ENCODE results near the gene KLRK1.

The KLRK1 gene

DNA sequence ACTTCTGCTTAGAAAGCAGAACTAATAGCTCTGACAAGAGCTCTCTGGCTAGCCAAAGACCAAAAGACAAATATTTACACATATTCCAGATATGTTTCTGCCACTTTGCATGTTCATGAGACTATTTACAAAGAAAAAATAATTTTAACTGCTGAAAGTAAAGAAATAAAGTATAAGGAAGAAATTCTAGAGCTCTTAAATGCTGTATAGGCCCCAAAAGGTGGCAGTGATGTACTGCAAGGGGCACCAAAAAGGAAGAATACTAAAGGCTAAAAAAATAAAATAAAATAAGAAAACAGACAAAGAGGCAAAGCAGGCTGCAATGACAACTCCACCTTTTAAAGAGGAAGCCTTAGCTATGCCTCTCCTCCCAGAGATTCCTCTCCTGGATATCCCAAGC is 23.0 kb downstream of the KLRK1 start:
- DNase-seq (ENCODE audit: insufficient read length, low spot score) (no peak), FAIRE-seq (no peak)
- peak; percentile 15 for TF ChIP-seq CTCF (IDR thresholded peaks at IDR 0.05; ENCODE audit: insufficient read depth, missing control alignments)

DNA sequence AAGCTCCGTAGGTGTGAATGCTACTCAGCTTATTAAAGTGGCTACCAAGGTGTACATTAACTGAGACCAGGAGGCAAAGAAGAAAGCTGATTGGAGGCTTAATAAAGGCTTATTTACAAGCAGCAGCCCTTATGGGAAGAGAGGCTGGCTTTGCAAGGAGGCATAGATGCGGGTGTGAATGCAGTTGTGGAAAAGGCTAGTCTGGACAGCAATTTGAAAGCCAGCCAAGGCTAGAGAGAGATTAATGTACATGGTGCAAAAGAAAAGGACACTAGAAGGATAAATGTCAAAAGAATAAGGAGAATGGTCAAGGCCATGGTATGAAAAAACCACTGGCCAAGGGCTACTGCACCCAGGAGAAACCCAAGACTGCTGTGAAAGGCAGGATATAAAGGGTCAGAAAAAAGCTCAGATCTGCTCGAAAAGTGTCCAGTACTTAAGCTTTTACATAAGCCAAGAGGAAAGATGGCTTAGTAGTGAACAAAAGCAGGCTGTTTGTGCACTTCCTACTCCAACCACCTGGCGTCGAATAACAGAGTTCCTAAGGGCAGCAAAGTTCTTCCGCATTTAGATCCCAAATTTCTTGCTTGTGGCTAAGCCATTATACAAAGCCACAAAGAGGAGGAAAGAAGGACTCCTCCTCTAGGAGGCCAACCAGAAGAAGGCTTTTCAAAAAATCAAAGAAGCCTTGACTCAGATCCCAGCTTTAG is 24.0 kb downstream of the KLRK1 start:
- no peak for FAIRE-seq
- no peak for DNase-seq (ENCODE audit: insufficient read length, low spot score)
- TF ChIP-seq CTCF (IDR thresholded peaks at IDR 0.05; ENCODE audit: insufficient read depth, missing control alignments) = no peak

GRCh38 chr12:10364815-10365622 is 24.8 kb downstream of the KLRK1 start:
- DNase-seq (ENCODE audit: insufficient read length, low spot score) (no peak), FAIRE-seq (no peak)
- TF ChIP-seq CTCF (IDR thresholded peaks at IDR 0.05; ENCODE audit: insufficient read depth, missing control alignments) = no peak

GRCh38 chr12:10363914-10364814 is 25.7 kb downstream of the KLRK1 start:
- TF ChIP-seq CTCF (IDR thresholded peaks at IDR 0.05; ENCODE audit: insufficient read depth, missing control alignments) = no peak
- DNase-seq (ENCODE audit: insufficient read length, low spot score) (no peak), FAIRE-seq (no peak)

- no peak for DNase-seq (ENCODE audit: insufficient read length, low spot score)
- no peak for TF ChIP-seq CTCF (IDR thresholded peaks at IDR 0.05; ENCODE audit: insufficient read depth, missing control alignments)
Measured at GRCh38 chr12:10363658-10363913, 26.3 kb downstream of the KLRK1 start.

GRCh38 chr12:10362828-10363657 is 26.8 kb downstream of the KLRK1 start:
- TF ChIP-seq CTCF (IDR thresholded peaks at IDR 0.05; ENCODE audit: insufficient read depth, missing control alignments) = no peak
- FAIRE-seq (no peak), DNase-seq (ENCODE audit: insufficient read length, low spot score) (no peak)

More at GRCh38 chr12:10363658-10363913, 26.3 kb downstream of the KLRK1 start:
- FAIRE-seq = no peak
